ENCODE results near the gene RIMS1.

RIMS1 gene

DNA sequence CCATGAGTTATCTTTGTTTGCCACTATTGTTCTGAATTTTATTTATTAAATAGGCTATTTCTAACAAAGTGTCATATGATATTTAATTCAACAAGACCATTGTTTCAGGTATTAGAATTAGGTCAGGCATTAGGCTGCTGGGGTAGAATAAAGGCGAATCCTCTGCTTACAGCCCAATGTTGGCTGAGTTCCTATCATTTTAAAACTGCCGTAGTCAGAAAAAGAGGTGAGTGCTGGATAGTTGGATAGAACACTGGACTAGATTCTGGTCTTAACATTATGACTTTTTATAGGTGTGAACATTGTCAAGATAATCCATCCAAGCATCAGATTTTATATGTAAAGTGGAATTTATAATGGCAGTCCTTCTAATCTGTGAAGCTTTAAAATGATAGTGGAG is 6.3 kb downstream of the RIMS1 start:
- DNase-seq (ENCODE audit: low read depth in 1 of 2, low spot score in 1 of 2): no peak
- Histone ChIP-seq H3K27me3 (ENCODE audit: insufficient read depth, poor library complexity, severe bottlenecking) (peaks cover 2% of the 10 kb centered on the region), H3K27ac (replicated peaks) (no peak overlapping the region), H3K4me3 (replicated peaks; ENCODE audit: insufficient read depth, low read length) (no peak overlapping the region)
- TF ChIP-seq POLR2AphosphoS5 (IDR thresholded peaks at IDR 0.05; ENCODE audit: low read depth) (no peak), GABPA (IDR thresholded peaks at IDR 0.05; ENCODE audit: low read depth) (no peak), SPI1 (IDR thresholded peaks at IDR 0.05; ENCODE audit: borderline replicate concordance, low read depth) (no peak), CTCF (IDR thresholded peaks at IDR 0.05; ENCODE audit: insufficient read depth, low read length) (no peak)
- TF ChIP-seq, protein P1, sequence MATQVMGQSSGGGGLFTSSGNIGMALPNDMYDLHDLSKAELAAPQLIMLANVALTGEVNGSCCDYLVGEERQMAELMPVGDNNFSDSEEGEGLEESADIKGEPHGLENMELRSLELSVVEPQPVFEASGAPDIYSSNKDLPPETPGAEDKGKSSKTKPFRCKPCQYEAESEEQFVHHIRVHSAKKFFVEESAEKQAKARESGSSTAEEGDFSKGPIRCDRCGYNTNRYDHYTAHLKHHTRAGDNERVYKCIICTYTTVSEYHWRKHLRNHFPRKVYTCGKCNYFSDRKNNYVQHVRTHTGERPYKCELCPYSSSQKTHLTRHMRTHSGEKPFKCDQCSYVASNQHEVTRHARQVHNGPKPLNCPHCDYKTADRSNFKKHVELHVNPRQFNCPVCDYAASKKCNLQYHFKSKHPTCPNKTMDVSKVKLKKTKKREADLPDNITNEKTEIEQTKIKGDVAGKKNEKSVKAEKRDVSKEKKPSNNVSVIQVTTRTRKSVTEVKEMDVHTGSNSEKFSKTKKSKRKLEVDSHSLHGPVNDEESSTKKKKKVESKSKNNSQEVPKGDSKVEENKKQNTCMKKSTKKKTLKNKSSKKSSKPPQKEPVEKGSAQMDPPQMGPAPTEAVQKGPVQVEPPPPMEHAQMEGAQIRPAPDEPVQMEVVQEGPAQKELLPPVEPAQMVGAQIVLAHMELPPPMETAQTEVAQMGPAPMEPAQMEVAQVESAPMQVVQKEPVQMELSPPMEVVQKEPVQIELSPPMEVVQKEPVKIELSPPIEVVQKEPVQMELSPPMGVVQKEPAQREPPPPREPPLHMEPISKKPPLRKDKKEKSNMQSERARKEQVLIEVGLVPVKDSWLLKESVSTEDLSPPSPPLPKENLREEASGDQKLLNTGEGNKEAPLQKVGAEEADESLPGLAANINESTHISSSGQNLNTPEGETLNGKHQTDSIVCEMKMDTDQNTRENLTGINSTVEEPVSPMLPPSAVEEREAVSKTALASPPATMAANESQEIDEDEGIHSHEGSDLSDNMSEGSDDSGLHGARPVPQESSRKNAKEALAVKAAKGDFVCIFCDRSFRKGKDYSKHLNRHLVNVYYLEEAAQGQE (IDR thresholded peaks at IDR 0.05; ENCODE audit: insufficient replicate concordance, low read depth): no peak

DNA sequence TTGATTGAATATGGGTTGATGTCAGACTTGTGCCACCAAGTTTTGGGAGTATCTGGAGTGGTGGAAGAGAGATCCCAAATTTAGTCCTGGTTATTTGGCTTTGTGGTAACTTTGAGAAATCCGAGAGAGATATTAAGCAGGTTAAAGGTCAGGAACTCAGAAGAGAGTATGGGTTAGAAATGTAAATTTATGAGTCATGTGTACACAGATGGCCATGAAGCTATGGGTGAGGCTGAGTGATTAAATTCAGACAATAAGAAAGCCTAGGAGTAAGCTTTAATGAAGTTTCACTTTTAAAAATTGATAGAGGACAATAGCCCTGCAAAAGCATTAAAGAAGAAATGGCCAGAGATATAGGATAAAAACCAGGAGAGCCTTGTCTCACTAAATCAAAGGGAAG is 14.3 kb downstream of the RIMS1 start:
- no peak overlapping the region for H3K4me3 ChIP-seq (replicated peaks; ENCODE audit: insufficient read depth, low read length)
- TF ChIP-seq SPI1 (IDR thresholded peaks at IDR 0.05; ENCODE audit: borderline replicate concordance, low read depth) (no peak), POLR2AphosphoS5 (IDR thresholded peaks at IDR 0.05; ENCODE audit: low read depth) (no peak), CTCF (IDR thresholded peaks at IDR 0.05; ENCODE audit: insufficient read depth, low read length) (no peak), GABPA (IDR thresholded peaks at IDR 0.05; ENCODE audit: low read depth) (no peak)
- TF ChIP-seq, protein P1 (IDR thresholded peaks at IDR 0.05; ENCODE audit: insufficient replicate concordance, low read depth): no peak
- H3K27ac ChIP-seq (replicated peaks): no peak overlapping the region
- no peak for DNase-seq (ENCODE audit: low read depth in 1 of 2, low spot score in 1 of 2)
- peaks cover 2% of the 10 kb centered on the region for H3K27me3 ChIP-seq (ENCODE audit: insufficient read depth, poor library complexity, severe bottlenecking)

DNA sequence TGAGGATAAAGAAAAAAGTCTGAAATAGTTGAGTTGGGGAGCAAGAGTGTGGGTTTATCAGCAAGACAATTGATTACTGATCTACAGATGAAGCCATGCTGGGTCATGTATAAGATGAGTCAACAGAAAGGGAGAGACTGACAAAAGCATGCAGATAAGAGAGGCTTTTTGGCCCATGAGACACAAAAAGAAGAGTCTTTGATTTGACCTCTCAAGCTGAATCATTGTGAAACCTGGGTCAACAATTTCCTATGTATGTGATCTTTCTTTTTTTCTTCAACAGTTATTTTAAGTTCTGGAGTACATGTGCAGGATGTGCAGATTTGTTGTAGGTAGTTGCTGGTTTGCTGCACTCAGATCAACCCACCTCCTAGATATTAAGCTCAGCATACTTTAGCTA is 15.9 kb downstream of the RIMS1 start:
- TF ChIP-seq POLR2AphosphoS5 (IDR thresholded peaks at IDR 0.05; ENCODE audit: low read depth): no peak
- no peak for TF ChIP-seq CTCF (IDR thresholded peaks at IDR 0.05; ENCODE audit: insufficient read depth, low read length)
- no peak for TF ChIP-seq GABPA (IDR thresholded peaks at IDR 0.05; ENCODE audit: low read depth)
- no peak for TF ChIP-seq SPI1 (IDR thresholded peaks at IDR 0.05; ENCODE audit: borderline replicate concordance, low read depth)
- TF ChIP-seq, protein P1 (IDR thresholded peaks at IDR 0.05; ENCODE audit: insufficient replicate concordance, low read depth): no peak
- no peak overlapping the region for H3K27ac ChIP-seq (replicated peaks)
- no peak for DNase-seq (ENCODE audit: low read depth in 1 of 2, low spot score in 1 of 2)
- peaks cover 2% of the 10 kb centered on the region for H3K27me3 ChIP-seq (ENCODE audit: insufficient read depth, poor library complexity, severe bottlenecking)
- no peak overlapping the region for H3K4me3 ChIP-seq (replicated peaks; ENCODE audit: insufficient read depth, low read length)
